Activated CD4-positive, alpha-beta T cell treated with anti-CD3 and anti-CD28 coated beads for 48 hours (primary cell): ENCODE results near the gene ECI1.
"Not testable (repeated sequence)": the region's sequence is repeated elsewhere in the genome, so short reads cannot be mapped to it uniquely, and the experiment has no call there.

Experiments
- DNase-seq: peaks from one replicate; pipeline ENCODE4 v3.0.0-alpha.2; 2020

ECI1 gene

GRCh38 chr16:2252806-2253148 is 1.4 kb upstream of the ECI1 start:
- DNase-seq: no peak

- DNase-seq: peak; percentile 65
Observed at GRCh38 chr16:2250652-2251295, 613 bp downstream of the ECI1 start.

- no peak for DNase-seq
Observed at GRCh38 chr16:2246301-2246885, 5.0 kb downstream of the ECI1 start.

GRCh38 chr16:2244926-2245795 is 6.2 kb downstream of the ECI1 start:
- DNase-seq: no peak

- DNase-seq: no peak
Observed at GRCh38 chr16:2244301-2244700, 7.1 kb downstream of the ECI1 start.

GRCh38 chr16:2243781-2244180 is 7.6 kb downstream of the ECI1 start:
- no peak for DNase-seq

GRCh38 chr16:2243031-2243528 is 8.3 kb downstream of the ECI1 start:
- DNase-seq: no peak

- DNase-seq: no peak
Observed at GRCh38 chr16:2242598-2242997, 8.8 kb downstream of the ECI1 start.

GRCh38 chr16:2240331-2240730 is 11.1 kb downstream of the ECI1 start:
- not testable (repeated sequence) for DNase-seq

- no peak for DNase-seq
Observed at GRCh38 chr16:2238838-2239675, 12.3 kb downstream of the ECI1 start.

GRCh38 chr16:2238150-2238837 is 13.1 kb downstream of the ECI1 start:
- DNase-seq: no peak

GRCh38 chr16:2237493-2238149 is 13.8 kb downstream of the ECI1 start:
- DNase-seq: no peak

GRCh38 chr16:2237102-2237482 is 14.3 kb downstream of the ECI1 start:
- no peak for DNase-seq

GRCh38 chr16:2236337-2237101 is 14.9 kb downstream of the ECI1 start, which contains the start of gene DNASE1L2:
Gene DNASE1L2 (plus strand): TSS chr16:2236444. CDS start chr16:2236817, 373 bp downstream.
- no peak for DNase-seq

- DNase-seq: no peak
Observed at GRCh38 chr16:2235695-2236336, 15.6 kb downstream of the ECI1 start.

GRCh38 chr16:2235234-2235651 is 16.1 kb downstream of the ECI1 start:
- no peak for DNase-seq

- DNase-seq: no peak
Observed at GRCh38 chr16:2234813-2235170, 16.6 kb downstream of the ECI1 start.

GRCh38 chr16:2233872-2234812 is 17.2 kb downstream of the ECI1 start:
- no peak for DNase-seq
